Osteoblast (primary cell): ENCODE data around the gene HEXIM1. TPM values are rescaled to one million over a fixed set of nuclear protein-coding genes. Genes with fewer than 3 reads are reported as not detected.

Experiments used
- DNase-seq: peaks from one replicate; pipeline ENCODE4 v3.0.0; 2011; ENCODE audit warnings: low spot score, mixed read lengths; ENCODE audit not compliant: insufficient read length; ENCODE audit errors: missing footprints
- H2AFZ ChIP-seq: 2 replicates; pipeline ENCODE4 v1.6.0; 2011; ENCODE audit warnings: mild to moderate bottlenecking, low read length
- H3K27ac ChIP-seq: 2 replicates; pipeline ENCODE4 v1.5.1; 2011; ENCODE audit warnings: mild to moderate bottlenecking, low read depth, low read length, moderate library complexity
- H3K27me3 ChIP-seq: 2 replicates; pipeline ENCODE4 v1.6.0; 2012; ENCODE audit warnings: mild to moderate bottlenecking, control low read depth, inconsistent platforms, low read length, moderate library complexity; ENCODE audit not compliant: insufficient read depth
- H3K36me3 ChIP-seq: 2 replicates; pipeline ENCODE4 v1.5.1; 2011; ENCODE audit warnings: mild to moderate bottlenecking, low read length, control low read depth, moderate library complexity; ENCODE audit not compliant: insufficient read depth
- H3K4me1 ChIP-seq: 2 replicates; pipeline ENCODE4 v1.5.1; 2011; ENCODE audit warnings: mild to moderate bottlenecking, low read length, control low read depth, moderate library complexity; ENCODE audit not compliant: insufficient read depth
- H3K4me2 ChIP-seq: 2 replicates; pipeline ENCODE4 v1.6.0; 2011; ENCODE audit warnings: mild to moderate bottlenecking, low read length; ENCODE audit not compliant: insufficient read depth
- H3K4me3 ChIP-seq: fragments of 200-600 bp; sonication (generic); 3 replicates; pipeline ENCODE4 v1.5.1; 2012; ENCODE audit warnings: mild to moderate bottlenecking, low read length, inconsistent platforms; ENCODE audit not compliant: insufficient read depth
- H3K79me2 ChIP-seq: 2 replicates; pipeline ENCODE4 v1.6.0; 2012; ENCODE audit warnings: mild to moderate bottlenecking, low read length, control low read depth, inconsistent platforms; ENCODE audit not compliant: insufficient read depth
- H3K9me3 ChIP-seq: 2 replicates; pipeline ENCODE4 v1.5.1; 2011; ENCODE audit warnings: low read depth, low read length, control low read depth
- H4K20me1 ChIP-seq: 2 replicates; pipeline ENCODE4 v1.6.0; 2012; ENCODE audit warnings: mild to moderate bottlenecking, low read length, control low read depth; ENCODE audit not compliant: insufficient read depth
- CTCF ChIP-seq: IDR thresholded peaks from 2 replicates; pipeline ENCODE4 v1.5.1; 2011; ENCODE audit warnings: mild to moderate bottlenecking, low read depth, low read length, moderate library complexity; ENCODE audit errors: extremely low read depth
- total RNA-seq: library from RNA; depleted of rRNA; stranded (reverse); fragments of >200 nt; gene quantifications from 2 replicates; pipeline ENCODE4 v1.2.3, GENCODE V29; 2012

The HEXIM1 gene
- total RNA-seq, 1 donor: 10.9 TPM

GRCh38 chr17:45146166-45146565 is 2.1 kb upstream of the HEXIM1 start:
- Histone ChIP-seq H3K36me3 (no peaks in the 10 kb centered on the region), H3K4me3 (no peak overlapping the region), H3K9me3 (no peaks in the 10 kb centered on the region), H2AFZ (no peak overlapping the region), H3K4me1 (peaks cover 25% of the 10 kb centered on the region), H3K27me3 (no peaks in the 10 kb centered on the region), H4K20me1 (peaks cover 18% of the 10 kb centered on the region), H3K4me2 (peak overlapping the region; percentile 92), H3K27ac (peak overlapping the region; percentile 100), H3K79me2 (peaks cover 22% of the 10 kb centered on the region)
- DNase-seq: peak; percentile 22
- no peak for TF ChIP-seq CTCF

GRCh38 chr17:45146592-45146889 is 1.7 kb upstream of the HEXIM1 start:
- Histone ChIP-seq H3K27ac (peak overlapping the region; percentile 100), H3K36me3 (no peaks in the 10 kb centered on the region), H2AFZ (no peak overlapping the region), H3K79me2 (peaks cover 26% of the 10 kb centered on the region), H3K4me1 (peaks cover 29% of the 10 kb centered on the region), H3K4me2 (peak overlapping the region; percentile 92), H3K4me3 (peak overlapping the region; percentile 78), H3K9me3 (no peaks in the 10 kb centered on the region), H4K20me1 (peaks cover 22% of the 10 kb centered on the region), H3K27me3 (no peaks in the 10 kb centered on the region)
- TF ChIP-seq CTCF: no peak
- peak; percentile 36 for DNase-seq

- peaks cover 29% of the 10 kb centered on the region for H3K79me2 ChIP-seq
- H4K20me1 ChIP-seq: peaks cover 25% of the 10 kb centered on the region
- H3K9me3 ChIP-seq: no peaks in the 10 kb centered on the region
- TF ChIP-seq CTCF: no peak
- peak overlapping the region; percentile 100 for H3K27ac ChIP-seq
- peak; percentile 87 for DNase-seq
- peaks cover 32% of the 10 kb centered on the region for H3K4me1 ChIP-seq
- no peaks in the 10 kb centered on the region for H3K27me3 ChIP-seq
- H2AFZ ChIP-seq: peak overlapping the region; percentile 83
- peak overlapping the region; percentile 92 for H3K4me2 ChIP-seq
- H3K4me3 ChIP-seq: peak overlapping the region; percentile 78
- no peaks in the 10 kb centered on the region for H3K36me3 ChIP-seq
Measured at GRCh38 chr17:45146890-45147580, 1.2 kb upstream of the HEXIM1 start.

GRCh38 chr17:45147581-45148182 is 593 bp upstream of the HEXIM1 start:
- peak overlapping the region; percentile 78 for H3K4me3 ChIP-seq
- peak overlapping the region; percentile 83 for H2AFZ ChIP-seq
- peak overlapping the region; percentile 92 for H3K4me2 ChIP-seq
- DNase-seq: peak; percentile 94
- H3K9me3 ChIP-seq: no peaks in the 10 kb centered on the region
- peaks cover 33% of the 10 kb centered on the region for H3K79me2 ChIP-seq
- H3K27me3 ChIP-seq: no peaks in the 10 kb centered on the region
- peaks cover 32% of the 10 kb centered on the region for H3K4me1 ChIP-seq
- H3K27ac ChIP-seq: peak overlapping the region; percentile 100
- no peaks in the 10 kb centered on the region for H3K36me3 ChIP-seq
- TF ChIP-seq CTCF: no peak
- H4K20me1 ChIP-seq: peaks cover 25% of the 10 kb centered on the region
